ENCODE results near the gene CCND3. TPM values are rescaled to one million over a fixed set of nuclear protein-coding genes. Genes with fewer than 3 reads are reported as not detected.

The CCND3 gene
- total and polyA plus RNA-seq, 2 of the 8 experiments (the other 6 are each of a cell fraction or from before 2014, with no cell fraction given): 30.6 to 32.9 TPM

DNA sequence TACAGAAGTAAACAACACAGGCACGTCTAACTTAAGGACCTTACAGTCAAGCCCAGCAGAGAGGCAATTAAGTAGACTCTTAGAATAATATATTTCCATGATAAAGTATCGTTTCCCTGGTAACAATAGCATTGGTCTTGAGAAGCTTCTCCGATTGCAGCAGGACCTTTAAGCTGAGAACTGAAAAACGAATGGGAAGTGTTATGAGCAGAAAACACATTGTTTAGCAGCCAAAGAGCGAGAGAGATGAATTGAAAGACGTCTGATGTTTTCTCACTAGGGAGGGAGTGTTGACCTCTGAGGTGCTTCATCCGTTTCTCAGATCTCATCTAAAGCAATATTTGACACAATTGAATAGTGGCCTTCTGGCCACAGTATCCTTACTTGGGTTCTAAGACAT lies 19.5 kb downstream of the CCND3 start:
- no peak overlapping the region for H4K8ac ChIP-seq (ENCODE audit: extremely low read depth, insufficient read depth, low read length)
- peaks cover 14% of the 10 kb centered on the region for H3K79me1 ChIP-seq (ENCODE audit: low read depth, low read length)
- peaks cover 8% of the 10 kb centered on the region; the same call in 1 of the 2 replicates for H3K23me2 ChIP-seq (ENCODE audit: low read depth, low read length)
- POLR2A ChIA-PET (ENCODE audit: partially characterized antibody): interaction anchor here (0.7 to 12.2 kb wide), 18 partner anchors 10 to 138 kb away, joined by 3 to 235 read pairs (median 7); partner anchors contain the start of genes CCND3, TAF8, TOMM6 and USP49
- no peak overlapping the region for H2BK20ac ChIP-seq (ENCODE audit: low read length)
- H2BK120ac ChIP-seq (replicated peaks; ENCODE audit: low read depth, low read length): no peak overlapping the region
- CTCF ChIA-PET (ENCODE audit: partially characterized antibody): interaction anchor here (0.8 to 11.4 kb wide), 15 partner anchors 9 to 136 kb away, joined by 3 to 166 read pairs (median 8); partner anchors contain the start of genes CCND3 and TOMM6
- H2AK5ac ChIP-seq (ENCODE audit: low read depth, low read length): peak overlapping the region; percentile 18
- peaks cover 4 to 22% (median 14%) of the 10 kb centered on the region in 4 experiments; a peak in 7 of 8 replicates for H3K36me3 ChIP-seq (ENCODE audit: control insufficient read depth in 2 of 4, insufficient read depth in 4 of 4, low read length in 3 of 4)
- no peak overlapping the region for H2BK12ac ChIP-seq (ENCODE audit: low read depth, low read length)
- DNase-seq (ENCODE audit: low read depth in 1 of 2, low spot score in 2 of 2) (no peak), FAIRE-seq (no peak)
- H2BK5ac ChIP-seq (ENCODE audit: low read depth, low read length): no peak overlapping the region
- peaks cover 11 to 13% of the 10 kb centered on the region in 2 experiments for H4K20me1 ChIP-seq (replicated peaks in 1 of 2; ENCODE audit: control insufficient read depth in 1 of 2, insufficient read depth in 2 of 2, low read length in 2 of 2)
- no peaks in the 10 kb centered on the region for H3K9me3 ChIP-seq (ENCODE audit: insufficient read depth in 2 of 2, low read depth in 1 of 2, low read length in 1 of 2)
- peak overlapping the region; percentile 79 to 98 (median 87) for H3K4me3 ChIP-seq (ENCODE audit: extremely low read depth in 1 of 4, insufficient read depth in 2 of 4, low read depth in 3 of 4, low read length in 4 of 4)
- H3K27ac ChIP-seq (ENCODE audit: low read depth, low read length): peak overlapping the region; percentile 98; the same call in 1 of the 2 replicates
- peaks cover 1 to 11% (median 4%) of the 10 kb centered on the region in 4 experiments; a peak in 3 of 7 replicates for H3K4me1 ChIP-seq (replicated peaks in 1 of 4; ENCODE audit: control insufficient read depth in 3 of 4, insufficient read depth in 4 of 4, low read length in 3 of 4)
- 16% methylated on average over 7 of the region's 7 CpGs; no CpG with 5 or more reads in 1 of the 2 experiments for WGBS, 2 experiments (ENCODE audit: extremely low coverage in 1 of 2, insufficient coverage in 1 of 2, insufficient read length in 1 of 2, insufficient replicate concordance in 2 of 2, low coverage in 1 of 2, low lambda C conversion rate in 2 of 2, missing lambda C conversion rate in 1 of 2)
- H3K4ac ChIP-seq (replicated peaks; ENCODE audit: insufficient read length, low read depth, low read length): no peak overlapping the region
- peaks cover 36 to 59% of the 10 kb centered on the region in 2 experiments for H3K79me2 ChIP-seq (ENCODE audit: control insufficient read depth in 1 of 2, insufficient read depth in 2 of 2, low read length in 2 of 2)
- no peak overlapping the region for H4K91ac ChIP-seq (replicated peaks; ENCODE audit: insufficient read length, low read length)
- no peak overlapping the region for H2AFZ ChIP-seq (ENCODE audit: low read length)
- H3K9ac ChIP-seq (replicated peaks in 1 of 4; ENCODE audit: extremely low read depth in 1 of 4, low read depth in 3 of 4, low read length in 3 of 4): peak overlapping the region; percentile 88 to 95 (median 94)
- no peak for TF ChIP-seq TEAD4 (IDR thresholded peaks at IDR 0.05; ENCODE audit: low read depth, low read length)
- no peak for TF ChIP-seq RFX5 (IDR thresholded peaks at IDR 0.05; ENCODE audit: borderline replicate concordance, low read depth, low read length)
- TF ChIP-seq CREB1 (IDR thresholded peaks at IDR 0.05): no peak
- peak in 1 of 2 experiments; percentile 34; a peak in 1 of 3 replicates for TF ChIP-seq POLR2A (IDR thresholded peaks at IDR 0.05; ENCODE audit: control extremely low read depth in 1 of 2, low read depth in 2 of 2, low read length in 2 of 2)
- no peak for TF ChIP-seq RBBP5 (IDR thresholded peaks at IDR 0.05; ENCODE audit: borderline replicate concordance, low read depth, low read length)
- no peaks in the 10 kb centered on the region for H3K27me3 ChIP-seq (replicated peaks in 1 of 4; ENCODE audit: control insufficient read depth in 3 of 4, extremely low read depth in 1 of 4, insufficient read depth in 3 of 4, low read length in 3 of 4)
- no peak overlapping the region for H3K56ac ChIP-seq (replicated peaks; ENCODE audit: insufficient read length, low read depth, low read length)
- no peak overlapping the region for H4K5ac ChIP-seq (ENCODE audit: insufficient read length, low read depth, low read length)
- no peak overlapping the region for H3K18ac ChIP-seq (ENCODE audit: extremely low read depth, low read length)
- H2BK15ac ChIP-seq (ENCODE audit: low read length): no peak overlapping the region
- peak overlapping the region; percentile 94 to 96 for H3K4me2 ChIP-seq (ENCODE audit: insufficient read depth in 1 of 2, low read depth in 2 of 2, low read length in 2 of 2)
- no peak overlapping the region for H3K23ac ChIP-seq (ENCODE audit: insufficient read length)
- H3K14ac ChIP-seq (ENCODE audit: insufficient read length): no peak overlapping the region

All from H1 (cell line).